Effector memory CD8-positive, alpha-beta T cell (primary cell): ENCODE results near the gene CFAP45.

Source experiments
- ATAC-seq: fragments of 150-1000 bp; cut with Tn5 transposase; replicated peaks from 2 replicates; pipeline ENCODE4 v1.10.0; 2021; ENCODE audit warnings: mild to moderate bottlenecking, moderate library complexity
- DNase-seq, 3 experiments: peaks; one replicate each; pipeline ENCODE4 v3.0.0; 2021
- H3K27ac Mint-ChIP-seq, 2 donors: one replicate each; pipeline ENCODE4 v1.8.0; 2022; ENCODE audit warnings: mild to moderate bottlenecking in 2 of 2, mixed read lengths in 2 of 2, moderate library complexity in 2 of 2
- H3K27me3 Mint-ChIP-seq, 2 donors: one replicate each; pipeline ENCODE4 v1.8.0; 2022; ENCODE audit warnings: mixed read lengths in 2 of 2
- H3K36me3 Mint-ChIP-seq: one replicate; pipeline ENCODE4 v1.8.0; 2022; ENCODE audit warnings: mild to moderate bottlenecking, moderate library complexity, mixed read lengths; ENCODE audit not compliant: insufficient read depth
- H3K4me1 Mint-ChIP-seq, 2 donors: one replicate each; pipeline ENCODE4 v1.8.0; 2022; ENCODE audit warnings: low read depth in 2 of 2, mixed read lengths in 2 of 2
- H3K4me3 Mint-ChIP-seq, 2 donors: one replicate each; pipeline ENCODE4 v1.8.0; 2022; ENCODE audit warnings: mild to moderate bottlenecking in 2 of 2, mixed read lengths in 2 of 2, moderate library complexity in 2 of 2
- H3K9me3 Mint-ChIP-seq, 2 donors: one replicate each; pipeline ENCODE4 v1.8.0; 2022; ENCODE audit warnings: mixed read lengths in 2 of 2

Gene CFAP45

GRCh38 chr1:159895836-159896545 is 4.0 kb downstream of the CFAP45 start:
- Mint-ChIP-seq H3K9me3 (no peaks in the 10 kb centered on the region), H3K4me1 (peaks cover 7 to 17% of the 10 kb centered on the region in 2 donors), H3K27ac (no peak overlapping the region), H3K4me3 (no peak overlapping the region), H3K36me3 (peaks cover 9% of the 10 kb centered on the region), H3K27me3 (peaks cover 0 to 19% of the 10 kb centered on the region in 2 donors)
- no peak for DNase-seq
- no peak for ATAC-seq

- H3K27me3 Mint-ChIP-seq = peaks cover 0 to 13% of the 10 kb centered on the region in 2 donors
- DNase-seq (no peak), ATAC-seq (no peak)
- H3K4me3 Mint-ChIP-seq = no peak overlapping the region
- H3K27ac Mint-ChIP-seq = no peak overlapping the region
- no peaks in the 10 kb centered on the region for H3K9me3 Mint-ChIP-seq
- H3K4me1 Mint-ChIP-seq = peaks cover 9 to 16% of the 10 kb centered on the region in 2 donors
- peaks cover 8% of the 10 kb centered on the region for H3K36me3 Mint-ChIP-seq
Measured at GRCh38 chr1:159895286-159895685, 4.7 kb downstream of the CFAP45 start.

- Mint-ChIP-seq H3K27ac (no peak overlapping the region), H3K27me3 (peaks cover 0 to 10% of the 10 kb centered on the region in 2 donors), H3K36me3 (peaks cover 8% of the 10 kb centered on the region), H3K4me1 (peaks cover 25 to 26% of the 10 kb centered on the region in 2 donors), H3K4me3 (no peak overlapping the region), H3K9me3 (no peaks in the 10 kb centered on the region)
- DNase-seq (no peak), ATAC-seq (no peak)
Measured at GRCh38 chr1:159892944-159893343, 7.0 kb downstream of the CFAP45 start.

- peak; percentile 74 to 82 (median 77) for DNase-seq
- peak; percentile 99 for ATAC-seq
- peak overlapping the region in 1 of 2 donors; percentile 20 for H3K27ac Mint-ChIP-seq
- H3K4me1 Mint-ChIP-seq = peaks cover 25 to 26% of the 10 kb centered on the region in 2 donors
- peaks cover 8% of the 10 kb centered on the region for H3K36me3 Mint-ChIP-seq
- H3K4me3 Mint-ChIP-seq = peak overlapping the region; percentile 9 to 25
- H3K9me3 Mint-ChIP-seq = no peaks in the 10 kb centered on the region
- peaks cover 0 to 9% of the 10 kb centered on the region in 2 donors for H3K27me3 Mint-ChIP-seq
Measured at GRCh38 chr1:159891275-159892157, 8.4 kb downstream of the CFAP45 start.

GRCh38 chr1:159890390-159890789 is 9.6 kb downstream of the CFAP45 start:
- Mint-ChIP-seq H3K27me3 (no peaks in the 10 kb centered on the region), H3K36me3 (peaks cover 8% of the 10 kb centered on the region), H3K4me3 (peak overlapping the region in 1 of 2 donors; percentile 48), H3K4me1 (peaks cover 21 to 26% of the 10 kb centered on the region in 2 donors), H3K27ac (no peak overlapping the region), H3K9me3 (no peaks in the 10 kb centered on the region)
- DNase-seq (no peak), ATAC-seq (no peak)

- H3K27me3 Mint-ChIP-seq = no peaks in the 10 kb centered on the region
- peaks cover 5% of the 10 kb centered on the region for H3K36me3 Mint-ChIP-seq
- H3K4me3 Mint-ChIP-seq = peak overlapping the region; percentile 0 to 48
- DNase-seq = no peak
- peak; percentile 30 for ATAC-seq
- H3K27ac Mint-ChIP-seq = no peak overlapping the region
- H3K9me3 Mint-ChIP-seq = no peaks in the 10 kb centered on the region
- peaks cover 21 to 26% of the 10 kb centered on the region in 2 donors for H3K4me1 Mint-ChIP-seq
Measured at GRCh38 chr1:159889821-159890252, 10.1 kb downstream of the CFAP45 start.

- H3K27ac Mint-ChIP-seq = peak overlapping the region in 1 of 2 donors; percentile 64
- H3K9me3 Mint-ChIP-seq = no peaks in the 10 kb centered on the region
- H3K27me3 Mint-ChIP-seq = no peaks in the 10 kb centered on the region
- ATAC-seq = no peak
- H3K4me1 Mint-ChIP-seq = peaks cover 21 to 26% of the 10 kb centered on the region in 2 donors
- H3K4me3 Mint-ChIP-seq = peak overlapping the region in 1 of 2 donors; percentile 48
- DNase-seq = no peak
- H3K36me3 Mint-ChIP-seq = peaks cover 5% of the 10 kb centered on the region
Measured at GRCh38 chr1:159889202-159889601, 10.8 kb downstream of the CFAP45 start.

GRCh38 chr1:159884296-159884695 is 15.7 kb downstream of the CFAP45 start:
- H3K4me1 Mint-ChIP-seq = peaks cover 6 to 7% of the 10 kb centered on the region in 2 donors
- no peaks in the 10 kb centered on the region for H3K9me3 Mint-ChIP-seq
- no peak overlapping the region for H3K27ac Mint-ChIP-seq
- DNase-seq = no peak
- H3K27me3 Mint-ChIP-seq = no peaks in the 10 kb centered on the region
- no peak overlapping the region for H3K4me3 Mint-ChIP-seq
- no peak for ATAC-seq
- H3K36me3 Mint-ChIP-seq = no peaks in the 10 kb centered on the region

- Mint-ChIP-seq H3K27ac (no peak overlapping the region), H3K4me3 (no peak overlapping the region), H3K4me1 (peaks cover 0 to under 1% of the 10 kb centered on the region in 2 donors), H3K9me3 (no peaks in the 10 kb centered on the region), H3K27me3 (no peaks in the 10 kb centered on the region), H3K36me3 (no peaks in the 10 kb centered on the region)
- no peak for DNase-seq
- no peak for ATAC-seq
Measured at GRCh38 chr1:159883134-159883533, 16.8 kb downstream of the CFAP45 start.

GRCh38 chr1:159882527-159882862 is 17.5 kb downstream of the CFAP45 start:
- no peak for DNase-seq
- H3K36me3 Mint-ChIP-seq = no peaks in the 10 kb centered on the region
- no peak overlapping the region for H3K27ac Mint-ChIP-seq
- no peak for ATAC-seq
- no peak overlapping the region for H3K4me3 Mint-ChIP-seq
- no peaks in the 10 kb centered on the region for H3K4me1 Mint-ChIP-seq
- H3K27me3 Mint-ChIP-seq = no peaks in the 10 kb centered on the region
- no peaks in the 10 kb centered on the region for H3K9me3 Mint-ChIP-seq

GRCh38 chr1:159881622-159882526 is 18.1 kb downstream of the CFAP45 start:
- H3K4me3 Mint-ChIP-seq = no peak overlapping the region
- no peaks in the 10 kb centered on the region for H3K4me1 Mint-ChIP-seq
- DNase-seq (peak in 2 of 3 experiments; percentile 13 to 24), ATAC-seq (no peak)
- H3K27me3 Mint-ChIP-seq = no peaks in the 10 kb centered on the region
- H3K36me3 Mint-ChIP-seq = no peaks in the 10 kb centered on the region
- no peaks in the 10 kb centered on the region for H3K9me3 Mint-ChIP-seq
- no peak overlapping the region for H3K27ac Mint-ChIP-seq

- Mint-ChIP-seq H3K9me3 (no peaks in the 10 kb centered on the region), H3K27ac (no peak overlapping the region), H3K4me1 (no peaks in the 10 kb centered on the region), H3K36me3 (peaks cover 3% of the 10 kb centered on the region), H3K4me3 (no peak overlapping the region), H3K27me3 (no peaks in the 10 kb centered on the region)
- DNase-seq (no peak), ATAC-seq (no peak)
Measured at GRCh38 chr1:159880430-159880829, 19.5 kb downstream of the CFAP45 start.

- Mint-ChIP-seq H3K4me1 (no peaks in the 10 kb centered on the region), H3K9me3 (no peaks in the 10 kb centered on the region), H3K27me3 (no peaks in the 10 kb centered on the region), H3K4me3 (no peak overlapping the region), H3K36me3 (peaks cover 6% of the 10 kb centered on the region), H3K27ac (no peak overlapping the region)
- DNase-seq = no peak
- no peak for ATAC-seq
Measured at GRCh38 chr1:159879977-159880376, 20.0 kb downstream of the CFAP45 start.
